GM12878 (cell line): Measurements from ENCODE around the gene TRAPPC2. TPM values are rescaled to one million over a fixed set of nuclear protein-coding genes. Genes with fewer than 3 reads are reported as not detected.

Source experiments
- ATAC-seq: fragments of 200-7000 bp; cut with Tn5 transposase; 3 replicates; pipeline ENCODE4 v1.9.1; 2020; ENCODE audit warnings: mild to moderate bottlenecking, moderate library complexity
- BruUV-seq: library from RNA; stranded (reverse); fragments of 400-500 nt; replicated peaks from 2 replicates; lab custom pipeline; 2021; lab: Mats Ljungman, UMichigan
- CTCF ChIA-PET: fragments of 300-600 bp; sonication (Branson Sonifier 250); formaldehyde crosslinking; extraction: SDS; loops from one replicate; lab custom pipeline; 2021; ENCODE audit warnings: inconsistent platforms; lab: Yijun Ruan, JAX
- POLR2A ChIA-PET: fragments of 350-600 bp; formaldehyde crosslinking; extraction: SDS; loops from one replicate; lab custom pipeline; 2021; ENCODE audit warnings: inconsistent platforms; lab: Charles Lee
- RAD21 ChIA-PET: fragments of 300-600 bp; sonication (Branson Sonifier 250); formaldehyde crosslinking; loops from one replicate; lab custom pipeline; 2023; ENCODE audit warnings: antibody characterized with exemption; ENCODE audit not compliant: unreplicated experiment; lab: Charles Lee
- SMC1A ChIA-PET: fragments of 300-600 bp; sonication (Branson Sonifier 250); formaldehyde crosslinking; loops from one replicate; lab custom pipeline; 2023; ENCODE audit not compliant: unreplicated experiment, uncharacterized antibody; lab: Charles Lee
- DNase-seq: peaks from one replicate; pipeline ENCODE4 v3.0.0-alpha.2; 2011; ENCODE audit warnings: low read depth, low spot score
- FAIRE-seq: peaks from 3 replicates; lab custom pipeline; 2011; peaks lifted over from hg19 to GRCh38; lab: Jason Lieb, UNC
- H2AFZ ChIP-seq: 2 replicates; pipeline ENCODE4 v1.6.0; 2011; ENCODE audit warnings: low read depth, low read length, control low read depth; ENCODE audit not compliant: control insufficient read depth
- H3K27ac ChIP-seq: 2 replicates; pipeline ENCODE4 v1.5.1; 2011; ENCODE audit warnings: control low read depth; ENCODE audit not compliant: control insufficient read depth, insufficient read depth
- H3K27me3 ChIP-seq, 2 experiments: replicated peaks in 1 of 2; 2 replicates each; pipeline versions ENCODE4 v1.6.0 to v1.6.1; 2011; ENCODE audit warnings: low read length in 1 of 2; ENCODE audit not compliant: control insufficient read depth in 2 of 2, insufficient read depth in 2 of 2
- H3K36me3 ChIP-seq, 2 experiments: 2 replicates each; pipeline ENCODE4 v1.5.1; 2011; ENCODE audit warnings: low read length in 1 of 2; ENCODE audit not compliant: control insufficient read depth in 2 of 2, insufficient read depth in 2 of 2
- H3K4me1 ChIP-seq: 2 replicates; pipeline ENCODE4 v1.6.1; 2011; ENCODE audit warnings: mild to moderate bottlenecking, low read length, moderate library complexity, mixed read lengths; ENCODE audit not compliant: control insufficient read depth, insufficient read depth
- H3K4me2 ChIP-seq: 2 replicates; pipeline ENCODE4 v1.6.0; 2011; ENCODE audit warnings: control low read depth; ENCODE audit not compliant: control insufficient read depth, insufficient read depth
- H3K4me3 ChIP-seq: fragments of 200-600 bp; sonication (generic); 2 replicates; pipeline ENCODE4 v1.5.1; 2016
- H3K79me2 ChIP-seq: 2 replicates; pipeline ENCODE4 v1.6.0; 2011; ENCODE audit warnings: low read length; ENCODE audit not compliant: control insufficient read depth, insufficient read depth
- H3K9ac ChIP-seq: 2 replicates; pipeline ENCODE4 v1.8.0; 2011; ENCODE audit warnings: low read length, control low read depth, mixed read lengths; ENCODE audit not compliant: control insufficient read depth, insufficient read depth
- H3K9me3 ChIP-seq: replicated peaks from 3 replicates; pipeline ENCODE4 v1.5.1; 2011; ENCODE audit warnings: mild to moderate bottlenecking, low read length; ENCODE audit not compliant: control insufficient read depth, insufficient read depth
- H4K20me1 ChIP-seq: 2 replicates; pipeline ENCODE4 v1.6.0; 2011; ENCODE audit not compliant: control insufficient read depth, insufficient read depth
- BCL11A ChIP-seq: IDR thresholded peaks from 2 replicates; pipeline ENCODE4 v1.6.1; 2011; ENCODE audit warnings: low read depth, low read length
- CEBPZ ChIP-seq: fragments of 150-350 bp; IDR thresholded peaks from 2 replicates; pipeline ENCODE4 v1.6.1; 2016; ENCODE audit warnings: low read depth, low read length
- E4F1 ChIP-seq: fragments of 450-650 bp; IDR thresholded peaks from 2 replicates; pipeline ENCODE4 v1.6.1; 2018; ENCODE audit warnings: borderline replicate concordance, mild to moderate bottlenecking; ENCODE audit not compliant: partially characterized antibody
- FOS ChIP-seq: IDR thresholded peaks from 3 replicates; pipeline ENCODE4 v1.6.1; 2011; ENCODE audit warnings: borderline replicate concordance; ENCODE audit not compliant: insufficient read length; ENCODE audit errors: extremely low read depth
- HCFC1 ChIP-seq: fragments of 150-350 bp; IDR thresholded peaks from 2 replicates; pipeline ENCODE4 v1.6.1; 2014; ENCODE audit warnings: low read length
- MXI1 ChIP-seq: fragments of 150-350 bp; IDR thresholded peaks from 2 replicates; pipeline ENCODE4 v1.6.1; 2011; ENCODE audit warnings: low read depth, mild to moderate bottlenecking, inconsistent platforms, low read length, improper control_type of control experiment
- PBX3 ChIP-seq: IDR thresholded peaks from 2 replicates; pipeline ENCODE4 v1.6.1; 2011; ENCODE audit warnings: mild to moderate bottlenecking, low read depth, low read length, moderate library complexity; ENCODE audit not compliant: insufficient replicate concordance
- RELA ChIP-seq: fragments of 450-650 bp; IDR thresholded peaks from 2 replicates; pipeline ENCODE4 v1.8.0; 2014; ENCODE audit warnings: borderline replicate concordance; ENCODE audit not compliant: partially characterized antibody
- SMARCA5 ChIP-seq: fragments of 450-650 bp; IDR thresholded peaks from 2 replicates; pipeline ENCODE4 v1.6.1; 2017; ENCODE audit warnings: mild to moderate bottlenecking
- TCF12 ChIP-seq: IDR thresholded peaks from 2 replicates; pipeline ENCODE4 v1.6.1; 2011; ENCODE audit warnings: low read depth, mild to moderate bottlenecking, low read length
- TCF3 ChIP-seq: IDR thresholded peaks from 2 replicates; pipeline ENCODE4 v1.6.1; 2012; ENCODE audit warnings: low read depth, mild to moderate bottlenecking, low read length, borderline replicate concordance; ENCODE audit not compliant: insufficient read depth
- WGBS: methylation state at CpG from one replicate; pipeline ENCODE4 v1.1.6; 2016; ENCODE audit warnings: low lambda C conversion rate; ENCODE audit not compliant: insufficient replicate concordance, insufficient coverage; ENCODE audit errors: missing lambda C conversion rate; 5-methylcytosine and 5-hydroxymethylcytosine counted together
- in situ Hi-C: fragments of 300-500 bp; cut with MboI; formaldehyde crosslinking; loops from 9 replicates; pipeline ENCODE4 v1.14.3; 2018; ENCODE audit warnings: mixed read lengths
- intact Hi-C: fragments of 100-400 bp; cut with micrococcal nuclease; formaldehyde crosslinking; loops from one replicate; pipeline ENCODE4 v1.14.2; 2022; ENCODE audit not compliant: unreplicated experiment
- polyA plus RNA-seq, 11 experiments: library from polyadenylated mRNA; depleted of rRNA in 4 of 11; unstranded in 6 of 11; stranded (reverse) in 5 of 11; fragments of >200 nt; fragmentation: Nextera tagmentation in 4 of 11; fragmentation: Illumina TruSeq in 1 of 11; extraction: Ambion mirVana in 4 of 11; extraction: Trizol in 1 of 11; gene quantifications; 1 replicate in 1 of 11; 2 replicates in 10 of 11; pipeline versions ENCODE4 v1.2.1 to v1.2.3, GENCODE V29; 2011 to 2016; ENCODE audit warnings: inconsistent platforms in 2 of 11, missing spikeins in 2 of 11, low read depth in 1 of 11
- total RNA-seq, 4 experiments: library from RNA; depleted of rRNA in 3 of 4; stranded (reverse); fragments of >200 nt in 3 of 4; fragmentation: Illumina TruSeq in 1 of 4; extraction: Trizol in 1 of 4; gene quantifications; 2 replicates each; pipeline versions ENCODE4 v1.2.1 to v1.2.3, GENCODE V29; 2013 to 2021

TRAPPC2 gene
- total and polyA plus RNA-seq, 10 of the 15 experiments (the other 5 are each of a cell fraction or from before 2014, with no cell fraction given), result 12.4 to 28.4 (median 21.3) TPM

- no peaks in the 10 kb centered on the region for H3K9me3 ChIP-seq
- POLR2A ChIA-PET, result no interaction called here
- ATAC-seq (no peak; the same call in 2 of the 3 replicates), DNase-seq (no peak), FAIRE-seq (no peak)
- intact Hi-C loops, result no loop called here
- WGBS, result 67% methylated on average over 6 of the region's 6 CpGs
- no peaks in the 10 kb centered on the region for H3K4me1 ChIP-seq
- no peaks in the 10 kb centered on the region for H3K27me3 ChIP-seq
- no peak overlapping the region for H3K27ac ChIP-seq
- no peak for TF ChIP-seq FOS
- TF ChIP-seq E4F1, result no peak
- TF ChIP-seq CEBPZ, result no peak
- no peak for TF ChIP-seq PBX3
- no peak for TF ChIP-seq RELA
- no peak for TF ChIP-seq MXI1
- TF ChIP-seq HCFC1, result no peak
- no peak for TF ChIP-seq TCF12
- TF ChIP-seq TCF3, result no peak
- no peak for TF ChIP-seq SMARCA5
- TF ChIP-seq BCL11A, result no peak
- H3K4me3 ChIP-seq, result no peak overlapping the region
- no peak overlapping the region for H3K4me2 ChIP-seq
- BruUV-seq, result no TSS peak
- H3K36me3 ChIP-seq, result peaks cover 3 to 16% of the 10 kb centered on the region in 2 experiments; a peak in 3 of 4 replicates
- RAD21 ChIA-PET, result no interaction called here
- in situ Hi-C loops, result no loop called here
- peaks cover 3% of the 10 kb centered on the region; the same call in 1 of the 2 replicates for H3K79me2 ChIP-seq
- no peak overlapping the region for H3K9ac ChIP-seq
- CTCF ChIA-PET, result interaction anchor here (1.6 kb wide), 1 partner anchor 9 kb away, joined by 3 read pairs; no protein-coding TSS in a partner anchor
- no peaks in the 10 kb centered on the region for H4K20me1 ChIP-seq
- SMC1A ChIA-PET, result no interaction called here
- no peak overlapping the region for H2AFZ ChIP-seq
Measured at GRCh38 chrX:13716905-13717304, 17.5 kb downstream of the TRAPPC2 start.
